Measurements from ENCODE around the gene SERPINB10.

- no peak for TF ChIP-seq CTCF (conservative IDR thresholded peaks at IDR 0.05; ENCODE audit: low read length)
- TF ChIP-seq EZH2phosphoT487 (IDR thresholded peaks at IDR 0.05; ENCODE audit: borderline replicate concordance), result no peak
Measured at GRCh38 chr18:63890237-63890949, 17.4 kb upstream of the SERPINB10 start.
